WTC11 (cell line): ENCODE measurements around the gene ADAMTS10. TPM values are rescaled to one million over a fixed set of nuclear protein-coding genes. Genes with fewer than 3 reads are reported as not detected.

Experiments used
- ATAC-seq: fragments of 200-7000 bp; cut with Tn5 transposase; 2 replicates; pipeline ENCODE4 v1.10.0; 2021; ENCODE audit warnings: mild to moderate bottlenecking, moderate library complexity
- CTCF ChIA-PET: fragments of 300-600 bp; sonication (Branson Sonifier 250); formaldehyde crosslinking; loops from one replicate; lab custom pipeline; 2021; ENCODE audit warnings: antibody characterized with exemption; lab: Charles Lee
- POLR2A ChIA-PET: fragments of 350-600 bp; sonication (Branson Sonifier 250); formaldehyde crosslinking; loops from one replicate; lab custom pipeline; 2021; ENCODE audit warnings: antibody characterized with exemption; lab: Charles Lee
- DNase-seq: peaks from one replicate; pipeline ENCODE4 v3.0.0; 2021; ENCODE audit warnings: low spot score
- H3K27ac Mint-ChIP-seq: 2 replicates; pipeline ENCODE4 v1.8.0; 2021; ENCODE audit warnings: mixed read lengths
- H3K27me3 Mint-ChIP-seq: 2 replicates; pipeline ENCODE4 v1.8.0; 2021; ENCODE audit warnings: low read depth, mild to moderate bottlenecking, moderate library complexity, mixed read lengths
- H3K36me3 Mint-ChIP-seq: 2 replicates; pipeline ENCODE4 v1.8.0; 2021; ENCODE audit warnings: mixed read lengths
- H3K4me1 Mint-ChIP-seq: 2 replicates; pipeline ENCODE4 v1.8.0; 2022; ENCODE audit warnings: mixed read lengths
- H3K4me3 Mint-ChIP-seq: 2 replicates; pipeline ENCODE4 v1.8.0; 2021; ENCODE audit warnings: mild to moderate bottlenecking, moderate library complexity, mixed read lengths
- H3K9me3 Mint-ChIP-seq: 2 replicates; pipeline ENCODE4 v1.8.0; 2021; ENCODE audit warnings: mixed read lengths
- CDX4 ChIP-seq: fragments of 250-450 bp; sonication (Bioruptor Pico); IDR thresholded peaks from 2 replicates; pipeline ENCODE4 v1.9.0; 2021; ENCODE audit warnings: moderate library complexity, mild to moderate bottlenecking, inconsistent platforms, borderline replicate concordance
- CTCF ChIP-seq: fragments of 200-600 bp; IDR thresholded peaks from 2 replicates; pipeline ENCODE4 v1.8.0; 2022; ENCODE audit warnings: antibody characterized with exemption
- ETV6 ChIP-seq: sonication (generic); formaldehyde crosslinking; IDR thresholded peaks from 2 replicates; pipeline ENCODE4 v1.8.1; 2022; ENCODE audit warnings: mild to moderate bottlenecking, missing genetic modification reagents
- FOXK1 ChIP-seq: sonication (generic); formaldehyde crosslinking; IDR thresholded peaks from 2 replicates; pipeline ENCODE4 v1.8.0; 2022; ENCODE audit warnings: mild to moderate bottlenecking, moderate library complexity, missing genetic modification reagents
- GTF2I ChIP-seq: fragments of 250-450 bp; sonication (Bioruptor Pico); conservative IDR thresholded peaks from 2 replicates; pipeline ENCODE4 v1.4.0; 2021; ENCODE audit warnings: mild to moderate bottlenecking
- KAT7 ChIP-seq: sonication (generic); formaldehyde crosslinking; IDR thresholded peaks from 2 replicates; pipeline ENCODE4 v1.8.1; 2023; ENCODE audit warnings: missing genetic modification reagents, mild to moderate bottlenecking, borderline replicate concordance
- MXD4 ChIP-seq: fragments of 250-450 bp; sonication (Bioruptor Pico); IDR thresholded peaks from 2 replicates; pipeline ENCODE4 v1.8.0; 2021; ENCODE audit warnings: mild to moderate bottlenecking, moderate library complexity, borderline replicate concordance
- NFATC4 ChIP-seq: fragments of 250-450 bp; sonication (Bioruptor Pico); IDR thresholded peaks from 2 replicates; pipeline ENCODE4 v1.9.0; 2021; ENCODE audit warnings: mild to moderate bottlenecking
- NR1H2 ChIP-seq: sonication (generic); formaldehyde crosslinking; IDR thresholded peaks from 2 replicates; pipeline ENCODE4 v1.9.0; 2021; ENCODE audit warnings: mild to moderate bottlenecking, moderate library complexity, missing genetic modification reagents
- SMAD3 ChIP-seq: sonication (generic); formaldehyde crosslinking; IDR thresholded peaks from 2 replicates; pipeline ENCODE4 v1.8.0; 2022; ENCODE audit warnings: missing genetic modification reagents, mild to moderate bottlenecking, borderline replicate concordance
- SMAD4 ChIP-seq: sonication (generic); formaldehyde crosslinking; IDR thresholded peaks from 2 replicates; pipeline ENCODE4 v1.8.0; 2022; ENCODE audit warnings: mild to moderate bottlenecking, missing genetic modification reagents
- ZBTB21 ChIP-seq: sonication (generic); formaldehyde crosslinking; IDR thresholded peaks from 2 replicates; pipeline ENCODE4 v1.8.1; 2023; ENCODE audit warnings: mild to moderate bottlenecking, missing genetic modification reagents, borderline replicate concordance
- ZNF317 ChIP-seq: sonication (generic); formaldehyde crosslinking; IDR thresholded peaks from 2 replicates; pipeline ENCODE4 v1.8.1; 2023; ENCODE audit warnings: low read depth, mild to moderate bottlenecking, moderate library complexity, missing genetic modification reagents, borderline replicate concordance
- ZNF396 ChIP-seq: fragments of 250-450 bp; sonication (Bioruptor Pico); IDR thresholded peaks from 2 replicates; pipeline ENCODE4 v1.8.0; 2021; ENCODE audit warnings: mild to moderate bottlenecking, moderate library complexity, borderline replicate concordance
- ZNF416 ChIP-seq: fragments of 250-450 bp; sonication (Bioruptor Pico); IDR thresholded peaks from 2 replicates; pipeline ENCODE4 v1.9.0; 2021; ENCODE audit warnings: mild to moderate bottlenecking, inconsistent platforms
- total RNA-seq: library from RNA; stranded (reverse); gene quantifications from 3 replicates; pipeline ENCODE4 v1.2.3, GENCODE V29; 2021
- TF ChIP-seq, protein P1 (sequence below): sonication (generic); formaldehyde crosslinking; IDR thresholded peaks from 2 replicates; pipeline ENCODE4 v1.8.1; 2023; ENCODE audit warnings: mild to moderate bottlenecking, missing genetic modification reagents, borderline replicate concordance
- TF ChIP-seq, protein P2 (sequence below): fragments of 250-450 bp; sonication (Bioruptor Pico); IDR thresholded peaks from 2 replicates; pipeline ENCODE4 v1.9.0; 2021; ENCODE audit warnings: mild to moderate bottlenecking
- TF ChIP-seq, protein P3 (sequence below): sonication (generic); formaldehyde crosslinking; IDR thresholded peaks from 2 replicates; pipeline ENCODE4 v1.8.1; 2023; ENCODE audit warnings: mild to moderate bottlenecking, missing genetic modification reagents, moderate library complexity

The ADAMTS10 gene
- total RNA-seq, 1 experiment from 2014 or later, result 16.0 TPM

DNA sequence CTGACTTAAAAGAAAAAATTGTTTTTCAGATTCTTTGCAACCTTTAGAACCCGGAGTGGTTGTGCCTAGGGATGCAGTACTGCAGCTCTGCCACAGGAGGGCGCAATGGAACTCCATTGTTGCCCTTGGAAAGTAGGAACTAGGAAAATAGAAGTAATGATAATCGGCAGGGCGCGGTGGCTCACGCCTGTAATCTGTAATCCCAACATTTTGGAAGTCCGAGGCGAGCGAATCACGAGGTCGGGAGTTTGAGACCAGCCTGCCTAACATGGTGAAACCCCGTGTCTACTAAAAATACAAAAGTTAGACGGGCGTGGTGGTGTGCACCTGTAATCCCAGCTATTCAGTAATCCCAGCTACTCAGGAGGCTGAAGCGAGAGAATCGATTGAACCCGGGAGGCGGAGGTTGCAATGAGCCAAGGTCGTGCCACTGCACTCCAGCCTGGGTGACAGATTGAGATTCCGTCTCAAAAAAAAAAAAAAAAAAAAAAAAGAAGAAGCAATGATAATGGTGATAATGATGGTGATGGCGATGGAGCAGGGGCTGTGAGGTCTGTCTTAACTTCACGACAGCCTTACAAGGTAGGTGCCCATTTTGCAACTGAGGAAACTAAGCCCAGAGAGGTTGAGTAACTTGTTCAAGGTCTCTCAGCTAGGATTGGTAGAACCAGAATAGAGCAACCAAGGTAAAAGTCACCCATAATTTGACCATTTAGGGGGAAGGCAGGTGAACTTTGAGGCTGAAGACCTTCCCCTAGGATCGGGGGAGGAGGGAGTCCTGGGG lies 5.5 kb upstream of the ADAMTS10 start:
- no peaks in the 10 kb centered on the region for H3K9me3 Mint-ChIP-seq
- no peaks in the 10 kb centered on the region for H3K27me3 Mint-ChIP-seq
- TF ChIP-seq CTCF (peak; percentile 96), NR1H2 (CRISPR knock-in tag) (no peak)
- TF ChIP-seq, all 79 proteins: peak for 1
- Mint-ChIP-seq H3K27ac (no peak overlapping the region), H3K4me3 (no peak overlapping the region), H3K4me1 (peaks cover 14% of the 10 kb centered on the region), H3K36me3 (no peaks in the 10 kb centered on the region)
- peak; percentile 77 for DNase-seq
- ChIA-PET CTCF (interaction anchor here (0.6 to 3.6 kb wide), 26 partner anchors 9 to 438 kb away, joined by 3 to 31 read pairs (median 5); partner anchors contain the start of genes ACTL9, MYO1F and ZNF414), POLR2A (interaction anchor here (0.7 to 1.3 kb wide), 2 partner anchors 17 to 25 kb away, joined by 6 read pairs; no protein-coding TSS in a partner anchor)
- peak; percentile 12; the same call in 1 of the 2 replicates for ATAC-seq

GRCh38 chr19:8615024-8615423 lies 4.5 kb upstream of the ADAMTS10 start:
- no peak for ATAC-seq
- H3K27me3 Mint-ChIP-seq, result no peaks in the 10 kb centered on the region
- CTCF ChIA-PET, result interaction anchor here (0.6 to 3.6 kb wide), 24 partner anchors 9 to 439 kb away, joined by 3 to 31 read pairs (median 6); partner anchors contain the start of genes ACTL9, MYO1F and ZNF414
- no peaks in the 10 kb centered on the region for H3K9me3 Mint-ChIP-seq
- H3K4me1 Mint-ChIP-seq, result peaks cover 16% of the 10 kb centered on the region
- TF ChIP-seq ZBTB21 (CRISPR knock-in tag), result no peak
- TF ChIP-seq CTCF, result no peak
- no peak for TF ChIP-seq ZNF396 (CRISPR knock-in tag)
- no peak for TF ChIP-seq ZNF317
- no peak for TF ChIP-seq ZNF416 (CRISPR knock-in tag)
- TF ChIP-seq KAT7 (CRISPR knock-in tag), result no peak
- no peak for TF ChIP-seq CDX4
- TF ChIP-seq MXD4, result no peak
- no peak for TF ChIP-seq NFATC4
- TF ChIP-seq, protein P1, sequence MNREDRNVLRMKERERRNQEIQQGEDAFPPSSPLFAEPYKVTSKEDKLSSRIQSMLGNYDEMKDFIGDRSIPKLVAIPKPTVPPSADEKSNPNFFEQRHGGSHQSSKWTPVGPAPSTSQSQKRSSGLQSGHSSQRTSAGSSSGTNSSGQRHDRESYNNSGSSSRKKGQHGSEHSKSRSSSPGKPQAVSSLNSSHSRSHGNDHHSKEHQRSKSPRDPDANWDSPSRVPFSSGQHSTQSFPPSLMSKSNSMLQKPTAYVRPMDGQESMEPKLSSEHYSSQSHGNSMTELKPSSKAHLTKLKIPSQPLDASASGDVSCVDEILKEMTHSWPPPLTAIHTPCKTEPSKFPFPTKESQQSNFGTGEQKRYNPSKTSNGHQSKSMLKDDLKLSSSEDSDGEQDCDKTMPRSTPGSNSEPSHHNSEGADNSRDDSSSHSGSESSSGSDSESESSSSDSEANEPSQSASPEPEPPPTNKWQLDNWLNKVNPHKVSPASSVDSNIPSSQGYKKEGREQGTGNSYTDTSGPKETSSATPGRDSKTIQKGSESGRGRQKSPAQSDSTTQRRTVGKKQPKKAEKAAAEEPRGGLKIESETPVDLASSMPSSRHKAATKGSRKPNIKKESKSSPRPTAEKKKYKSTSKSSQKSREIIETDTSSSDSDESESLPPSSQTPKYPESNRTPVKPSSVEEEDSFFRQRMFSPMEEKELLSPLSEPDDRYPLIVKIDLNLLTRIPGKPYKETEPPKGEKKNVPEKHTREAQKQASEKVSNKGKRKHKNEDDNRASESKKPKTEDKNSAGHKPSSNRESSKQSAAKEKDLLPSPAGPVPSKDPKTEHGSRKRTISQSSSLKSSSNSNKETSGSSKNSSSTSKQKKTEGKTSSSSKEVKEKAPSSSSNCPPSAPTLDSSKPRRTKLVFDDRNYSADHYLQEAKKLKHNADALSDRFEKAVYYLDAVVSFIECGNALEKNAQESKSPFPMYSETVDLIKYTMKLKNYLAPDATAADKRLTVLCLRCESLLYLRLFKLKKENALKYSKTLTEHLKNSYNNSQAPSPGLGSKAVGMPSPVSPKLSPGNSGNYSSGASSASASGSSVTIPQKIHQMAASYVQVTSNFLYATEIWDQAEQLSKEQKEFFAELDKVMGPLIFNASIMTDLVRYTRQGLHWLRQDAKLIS (CRISPR knock-in tag), result no peak
- no peak for TF ChIP-seq FOXK1 (CRISPR knock-in tag)
- TF ChIP-seq, protein P2, sequence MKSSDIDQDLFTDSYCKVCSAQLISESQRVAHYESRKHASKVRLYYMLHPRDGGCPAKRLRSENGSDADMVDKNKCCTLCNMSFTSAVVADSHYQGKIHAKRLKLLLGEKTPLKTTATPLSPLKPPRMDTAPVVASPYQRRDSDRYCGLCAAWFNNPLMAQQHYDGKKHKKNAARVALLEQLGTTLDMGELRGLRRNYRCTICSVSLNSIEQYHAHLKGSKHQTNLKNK (CRISPR knock-in tag), result no peak
- TF ChIP-seq ETV6 (CRISPR knock-in tag), result no peak
- no peak for TF ChIP-seq GTF2I (CRISPR knock-in tag)
- TF ChIP-seq SMAD3 (CRISPR knock-in tag), result no peak
- TF ChIP-seq, protein P3, sequence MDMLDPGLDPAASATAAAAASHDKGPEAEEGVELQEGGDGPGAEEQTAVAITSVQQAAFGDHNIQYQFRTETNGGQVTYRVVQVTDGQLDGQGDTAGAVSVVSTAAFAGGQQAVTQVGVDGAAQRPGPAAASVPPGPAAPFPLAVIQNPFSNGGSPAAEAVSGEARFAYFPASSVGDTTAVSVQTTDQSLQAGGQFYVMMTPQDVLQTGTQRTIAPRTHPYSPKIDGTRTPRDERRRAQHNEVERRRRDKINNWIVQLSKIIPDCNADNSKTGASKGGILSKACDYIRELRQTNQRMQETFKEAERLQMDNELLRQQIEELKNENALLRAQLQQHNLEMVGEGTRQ (CRISPR knock-in tag), result no peak
- TF ChIP-seq SMAD4 (CRISPR knock-in tag), result no peak
- TF ChIP-seq, all 79 proteins: peak for 0
- POLR2A ChIA-PET, result interaction anchor here (0.6 to 1.3 kb wide), 2 partner anchors 11 to 24 kb away, joined by 5 to 6 read pairs; no protein-coding TSS in a partner anchor
- H3K36me3 Mint-ChIP-seq, result no peaks in the 10 kb centered on the region
- H3K4me3 Mint-ChIP-seq, result no peak overlapping the region
- no peak for DNase-seq
- H3K27ac Mint-ChIP-seq, result peak overlapping the region; percentile 8; the same call in 1 of the 2 replicates
